ENCODE measurements around the gene TBC1D9B. TPM values are rescaled to one million over a fixed set of nuclear protein-coding genes. Genes with fewer than 3 reads are reported as not detected.

Gene TBC1D9B
- total RNA-seq, 1 experiment from 2014 or later = 70.9 TPM

DNA sequence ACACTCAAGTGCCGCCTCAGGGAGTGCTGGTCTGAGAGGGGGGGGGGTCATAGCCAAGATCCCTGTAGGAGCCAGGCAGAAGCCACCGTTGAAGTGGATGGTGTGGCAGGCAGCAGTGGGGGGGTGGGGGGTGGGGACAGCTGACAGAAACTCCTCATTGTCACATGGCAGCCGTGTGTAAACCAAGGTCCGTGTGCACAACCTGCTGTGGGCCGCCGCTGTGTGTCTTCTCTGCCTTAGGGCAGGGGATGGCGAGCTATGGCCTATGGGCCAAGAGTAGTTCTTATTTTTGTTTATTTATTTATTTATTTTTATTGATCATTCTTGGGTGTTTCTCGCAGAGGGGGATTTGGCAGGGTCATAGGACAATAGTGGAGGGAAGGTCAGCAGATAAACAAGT lies 73.6 kb downstream of the TBC1D9B start:
- TF ChIP-seq RELA (CRISPR knock-in tag; IDR thresholded peaks at IDR 0.05; ENCODE audit: borderline replicate concordance) (no peak), SMAD3 (CRISPR knock-in tag; IDR thresholded peaks at IDR 0.05; ENCODE audit: borderline replicate concordance) (no peak), KAT7 (CRISPR knock-in tag; IDR thresholded peaks at IDR 0.05; ENCODE audit: borderline replicate concordance) (no peak), ELF4 (CRISPR knock-in tag; IDR thresholded peaks at IDR 0.05; ENCODE audit: low read depth) (no peak), ZNF138 (CRISPR knock-in tag; conservative IDR thresholded peaks at IDR 0.05) (no peak), CREM (CRISPR knock-in tag; IDR thresholded peaks at IDR 0.05) (no peak), TEAD1 (CRISPR knock-in tag; IDR thresholded peaks at IDR 0.05) (no peak)
- TF ChIP-seq, protein P1, sequence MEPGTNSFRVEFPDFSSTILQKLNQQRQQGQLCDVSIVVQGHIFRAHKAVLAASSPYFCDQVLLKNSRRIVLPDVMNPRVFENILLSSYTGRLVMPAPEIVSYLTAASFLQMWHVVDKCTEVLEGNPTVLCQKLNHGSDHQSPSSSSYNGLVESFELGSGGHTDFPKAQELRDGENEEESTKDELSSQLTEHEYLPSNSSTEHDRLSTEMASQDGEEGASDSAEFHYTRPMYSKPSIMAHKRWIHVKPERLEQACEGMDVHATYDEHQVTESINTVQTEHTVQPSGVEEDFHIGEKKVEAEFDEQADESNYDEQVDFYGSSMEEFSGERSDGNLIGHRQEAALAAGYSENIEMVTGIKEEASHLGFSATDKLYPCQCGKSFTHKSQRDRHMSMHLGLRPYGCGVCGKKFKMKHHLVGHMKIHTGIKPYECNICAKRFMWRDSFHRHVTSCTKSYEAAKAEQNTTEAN (CRISPR knock-in tag; IDR thresholded peaks at IDR 0.05) = no peak
- TF ChIP-seq, protein P2, sequence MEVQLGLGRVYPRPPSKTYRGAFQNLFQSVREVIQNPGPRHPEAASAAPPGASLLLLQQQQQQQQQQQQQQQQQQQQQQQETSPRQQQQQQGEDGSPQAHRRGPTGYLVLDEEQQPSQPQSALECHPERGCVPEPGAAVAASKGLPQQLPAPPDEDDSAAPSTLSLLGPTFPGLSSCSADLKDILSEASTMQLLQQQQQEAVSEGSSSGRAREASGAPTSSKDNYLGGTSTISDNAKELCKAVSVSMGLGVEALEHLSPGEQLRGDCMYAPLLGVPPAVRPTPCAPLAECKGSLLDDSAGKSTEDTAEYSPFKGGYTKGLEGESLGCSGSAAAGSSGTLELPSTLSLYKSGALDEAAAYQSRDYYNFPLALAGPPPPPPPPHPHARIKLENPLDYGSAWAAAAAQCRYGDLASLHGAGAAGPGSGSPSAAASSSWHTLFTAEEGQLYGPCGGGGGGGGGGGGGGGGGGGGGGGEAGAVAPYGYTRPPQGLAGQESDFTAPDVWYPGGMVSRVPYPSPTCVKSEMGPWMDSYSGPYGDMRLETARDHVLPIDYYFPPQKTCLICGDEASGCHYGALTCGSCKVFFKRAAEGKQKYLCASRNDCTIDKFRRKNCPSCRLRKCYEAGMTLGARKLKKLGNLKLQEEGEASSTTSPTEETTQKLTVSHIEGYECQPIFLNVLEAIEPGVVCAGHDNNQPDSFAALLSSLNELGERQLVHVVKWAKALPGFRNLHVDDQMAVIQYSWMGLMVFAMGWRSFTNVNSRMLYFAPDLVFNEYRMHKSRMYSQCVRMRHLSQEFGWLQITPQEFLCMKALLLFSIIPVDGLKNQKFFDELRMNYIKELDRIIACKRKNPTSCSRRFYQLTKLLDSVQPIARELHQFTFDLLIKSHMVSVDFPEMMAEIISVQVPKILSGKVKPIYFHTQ (CRISPR knock-in tag; IDR thresholded peaks at IDR 0.05) = no peak
- TF ChIP-seq, protein P3, sequence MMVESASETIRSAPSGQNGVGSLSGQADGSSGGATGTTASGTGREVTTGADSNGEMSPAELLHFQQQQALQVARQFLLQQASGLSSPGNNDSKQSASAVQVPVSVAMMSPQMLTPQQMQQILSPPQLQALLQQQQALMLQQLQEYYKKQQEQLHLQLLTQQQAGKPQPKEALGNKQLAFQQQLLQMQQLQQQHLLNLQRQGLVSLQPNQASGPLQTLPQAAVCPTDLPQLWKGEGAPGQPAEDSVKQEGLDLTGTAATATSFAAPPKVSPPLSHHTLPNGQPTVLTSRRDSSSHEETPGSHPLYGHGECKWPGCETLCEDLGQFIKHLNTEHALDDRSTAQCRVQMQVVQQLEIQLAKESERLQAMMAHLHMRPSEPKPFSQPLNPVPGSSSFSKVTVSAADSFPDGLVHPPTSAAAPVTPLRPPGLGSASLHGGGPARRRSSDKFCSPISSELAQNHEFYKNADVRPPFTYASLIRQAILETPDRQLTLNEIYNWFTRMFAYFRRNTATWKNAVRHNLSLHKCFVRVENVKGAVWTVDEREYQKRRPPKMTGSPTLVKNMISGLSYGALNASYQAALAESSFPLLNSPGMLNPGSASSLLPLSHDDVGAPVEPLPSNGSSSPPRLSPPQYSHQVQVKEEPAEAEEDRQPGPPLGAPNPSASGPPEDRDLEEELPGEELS (CRISPR knock-in tag; IDR thresholded peaks at IDR 0.05) = no peak
- TF ChIP-seq, protein P4, sequence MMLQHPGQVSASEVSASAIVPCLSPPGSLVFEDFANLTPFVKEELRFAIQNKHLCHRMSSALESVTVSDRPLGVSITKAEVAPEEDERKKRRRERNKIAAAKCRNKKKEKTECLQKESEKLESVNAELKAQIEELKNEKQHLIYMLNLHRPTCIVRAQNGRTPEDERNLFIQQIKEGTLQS (CRISPR knock-in tag; conservative IDR thresholded peaks at IDR 0.05) = no peak
- TF ChIP-seq, protein P5, sequence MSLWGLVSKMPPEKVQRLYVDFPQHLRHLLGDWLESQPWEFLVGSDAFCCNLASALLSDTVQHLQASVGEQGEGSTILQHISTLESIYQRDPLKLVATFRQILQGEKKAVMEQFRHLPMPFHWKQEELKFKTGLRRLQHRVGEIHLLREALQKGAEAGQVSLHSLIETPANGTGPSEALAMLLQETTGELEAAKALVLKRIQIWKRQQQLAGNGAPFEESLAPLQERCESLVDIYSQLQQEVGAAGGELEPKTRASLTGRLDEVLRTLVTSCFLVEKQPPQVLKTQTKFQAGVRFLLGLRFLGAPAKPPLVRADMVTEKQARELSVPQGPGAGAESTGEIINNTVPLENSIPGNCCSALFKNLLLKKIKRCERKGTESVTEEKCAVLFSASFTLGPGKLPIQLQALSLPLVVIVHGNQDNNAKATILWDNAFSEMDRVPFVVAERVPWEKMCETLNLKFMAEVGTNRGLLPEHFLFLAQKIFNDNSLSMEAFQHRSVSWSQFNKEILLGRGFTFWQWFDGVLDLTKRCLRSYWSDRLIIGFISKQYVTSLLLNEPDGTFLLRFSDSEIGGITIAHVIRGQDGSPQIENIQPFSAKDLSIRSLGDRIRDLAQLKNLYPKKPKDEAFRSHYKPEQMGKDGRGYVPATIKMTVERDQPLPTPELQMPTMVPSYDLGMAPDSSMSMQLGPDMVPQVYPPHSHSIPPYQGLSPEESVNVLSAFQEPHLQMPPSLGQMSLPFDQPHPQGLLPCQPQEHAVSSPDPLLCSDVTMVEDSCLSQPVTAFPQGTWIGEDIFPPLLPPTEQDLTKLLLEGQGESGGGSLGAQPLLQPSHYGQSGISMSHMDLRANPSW (CRISPR knock-in tag; conservative IDR thresholded peaks at IDR 0.05; ENCODE audit: low read depth) = no peak
- CTCF ChIA-PET = no interaction called here
- Mint-ChIP-seq H3K36me3 (peaks cover 78% of the 10 kb centered on the region), H3K27me3 (ENCODE audit: low read depth) (no peaks in the 10 kb centered on the region; the same call in 1 of the 2 replicates), H3K9me3 (peaks cover 14% of the 10 kb centered on the region), H3K4me1 (peaks cover 10% of the 10 kb centered on the region), H3K4me3 (no peak overlapping the region), H3K27ac (no peak overlapping the region)
- ATAC-seq = no peak
- DNase-seq (ENCODE audit: low spot score) = no peak
- POLR2A ChIA-PET = no interaction called here

DNA sequence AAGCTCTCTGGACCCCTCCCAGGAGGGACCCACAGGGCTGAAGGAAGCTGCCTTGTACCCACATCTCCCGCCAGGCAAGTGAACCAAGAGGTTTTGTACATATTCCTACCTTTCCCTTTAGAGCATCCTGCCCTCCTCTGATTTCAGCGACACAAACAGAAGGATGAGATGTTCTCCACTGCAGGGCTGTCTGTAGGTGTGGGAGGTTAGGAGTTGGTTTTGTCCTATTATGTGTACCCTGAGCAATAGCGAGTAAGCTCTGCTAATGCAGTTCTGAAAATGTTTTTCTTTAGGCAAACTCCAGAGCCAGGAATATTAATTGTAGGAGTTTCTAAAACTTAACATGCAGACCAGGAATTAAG lies 74.0 kb downstream of the TBC1D9B start:
- peaks cover 14% of the 10 kb centered on the region for H3K4me1 Mint-ChIP-seq
- no peak overlapping the region for H3K4me3 Mint-ChIP-seq
- peaks cover 80% of the 10 kb centered on the region for H3K36me3 Mint-ChIP-seq
- no peak overlapping the region for H3K27ac Mint-ChIP-seq
- ChIA-PET POLR2A (no interaction called here), CTCF (no interaction called here)
- H3K9me3 Mint-ChIP-seq = peaks cover 14% of the 10 kb centered on the region
- DNase-seq (ENCODE audit: low spot score) (no peak), ATAC-seq (no peak)
- no peaks in the 10 kb centered on the region; the same call in 1 of the 2 replicates for H3K27me3 Mint-ChIP-seq (ENCODE audit: low read depth)
- TF ChIP-seq, protein P3 (CRISPR knock-in tag; IDR thresholded peaks at IDR 0.05) = no peak
- TF ChIP-seq FOXJ3 (CRISPR knock-in tag; IDR thresholded peaks at IDR 0.05; ENCODE audit: borderline replicate concordance) = no peak
- TF ChIP-seq TP53 (CRISPR knock-in tag; IDR thresholded peaks at IDR 0.05) = no peak
- TF ChIP-seq NR3C1 (CRISPR knock-in tag; conservative IDR thresholded peaks at IDR 0.05; ENCODE audit: low read depth) = no peak
- no peak for TF ChIP-seq ZNF263 (CRISPR knock-in tag; IDR thresholded peaks at IDR 0.05; ENCODE audit: low read depth)
- TF ChIP-seq SP1 (CRISPR knock-in tag; conservative IDR thresholded peaks at IDR 0.05) = no peak
- no peak for TF ChIP-seq HMGA2 (CRISPR knock-in tag; IDR thresholded peaks at IDR 0.05)
- no peak for TF ChIP-seq NFYB (CRISPR knock-in tag; conservative IDR thresholded peaks at IDR 0.05; ENCODE audit: low read depth)
- TF ChIP-seq CBFB (CRISPR knock-in tag; IDR thresholded peaks at IDR 0.05; ENCODE audit: low read depth) = no peak
- TF ChIP-seq, protein P6, sequence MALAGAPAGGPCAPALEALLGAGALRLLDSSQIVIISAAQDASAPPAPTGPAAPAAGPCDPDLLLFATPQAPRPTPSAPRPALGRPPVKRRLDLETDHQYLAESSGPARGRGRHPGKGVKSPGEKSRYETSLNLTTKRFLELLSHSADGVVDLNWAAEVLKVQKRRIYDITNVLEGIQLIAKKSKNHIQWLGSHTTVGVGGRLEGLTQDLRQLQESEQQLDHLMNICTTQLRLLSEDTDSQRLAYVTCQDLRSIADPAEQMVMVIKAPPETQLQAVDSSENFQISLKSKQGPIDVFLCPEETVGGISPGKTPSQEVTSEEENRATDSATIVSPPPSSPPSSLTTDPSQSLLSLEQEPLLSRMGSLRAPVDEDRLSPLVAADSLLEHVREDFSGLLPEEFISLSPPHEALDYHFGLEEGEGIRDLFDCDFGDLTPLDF (CRISPR knock-in tag; IDR thresholded peaks at IDR 0.05) = no peak
- no peak for TF ChIP-seq ZNF396 (CRISPR knock-in tag; IDR thresholded peaks at IDR 0.05; ENCODE audit: borderline replicate concordance)
